Neutrophil (primary cell): ENCODE measurements around the gene TADA2B.

ENCODE experiments used
- H3K27ac ChIP-seq: fragments of 200-600 bp; sonication (generic); 2 replicates; pipeline ENCODE4 v1.5.1; 2016; ENCODE audit warnings: mild to moderate bottlenecking, moderate library complexity
- H3K27me3 ChIP-seq: fragments of 200-600 bp; sonication (generic); 2 replicates; pipeline ENCODE4 v1.6.0; 2016; ENCODE audit warnings: mild to moderate bottlenecking
- H3K36me3 ChIP-seq: fragments of 200-600 bp; sonication (generic); 2 replicates; pipeline ENCODE4 v1.5.1; 2017
- H3K4me1 ChIP-seq, 2 experiments: fragments of 200-600 bp in 1 of 2; sonication (generic) in 1 of 2; 1 replicate in 1 of 2; 2 replicates in 1 of 2; pipeline versions ENCODE4 v1.5.1 to v1.6.1; 2013 to 2016; ENCODE audit warnings: low read depth in 1 of 2, low read length in 1 of 2, mild to moderate bottlenecking in 1 of 2, moderate library complexity in 1 of 2; ENCODE audit not compliant: control insufficient read depth in 1 of 2, insufficient read depth in 1 of 2
- H3K4me3 ChIP-seq, 2 experiments: fragments of 200-600 bp in 1 of 2; sonication (generic) in 1 of 2; 1 replicate in 1 of 2; 2 replicates in 1 of 2; pipeline ENCODE4 v1.5.1; 2013 to 2016; ENCODE audit warnings: low read depth in 1 of 2, low read length in 1 of 2, mild to moderate bottlenecking in 1 of 2, moderate library complexity in 1 of 2
- H3K9me3 ChIP-seq: fragments of 200-600 bp; sonication (generic); 2 replicates; pipeline ENCODE4 v1.5.1; 2016
- TF ChIP-seq, protein P1 (sequence below): fragments of 200-600 bp; sonication (generic); IDR thresholded peaks from 2 replicates; pipeline ENCODE4 v1.5.1; 2016; ENCODE audit warnings: antibody characterized with exemption

The TADA2B gene, protein sequence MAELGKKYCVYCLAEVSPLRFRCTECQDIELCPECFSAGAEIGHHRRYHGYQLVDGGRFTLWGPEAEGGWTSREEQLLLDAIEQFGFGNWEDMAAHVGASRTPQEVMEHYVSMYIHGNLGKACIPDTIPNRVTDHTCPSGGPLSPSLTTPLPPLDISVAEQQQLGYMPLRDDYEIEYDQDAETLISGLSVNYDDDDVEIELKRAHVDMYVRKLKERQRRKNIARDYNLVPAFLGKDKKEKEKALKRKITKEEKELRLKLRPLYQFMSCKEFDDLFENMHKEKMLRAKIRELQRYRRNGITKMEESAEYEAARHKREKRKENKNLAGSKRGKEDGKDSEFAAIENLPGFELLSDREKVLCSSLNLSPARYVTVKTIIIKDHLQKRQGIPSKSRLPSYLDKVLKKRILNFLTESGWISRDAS

DNA sequence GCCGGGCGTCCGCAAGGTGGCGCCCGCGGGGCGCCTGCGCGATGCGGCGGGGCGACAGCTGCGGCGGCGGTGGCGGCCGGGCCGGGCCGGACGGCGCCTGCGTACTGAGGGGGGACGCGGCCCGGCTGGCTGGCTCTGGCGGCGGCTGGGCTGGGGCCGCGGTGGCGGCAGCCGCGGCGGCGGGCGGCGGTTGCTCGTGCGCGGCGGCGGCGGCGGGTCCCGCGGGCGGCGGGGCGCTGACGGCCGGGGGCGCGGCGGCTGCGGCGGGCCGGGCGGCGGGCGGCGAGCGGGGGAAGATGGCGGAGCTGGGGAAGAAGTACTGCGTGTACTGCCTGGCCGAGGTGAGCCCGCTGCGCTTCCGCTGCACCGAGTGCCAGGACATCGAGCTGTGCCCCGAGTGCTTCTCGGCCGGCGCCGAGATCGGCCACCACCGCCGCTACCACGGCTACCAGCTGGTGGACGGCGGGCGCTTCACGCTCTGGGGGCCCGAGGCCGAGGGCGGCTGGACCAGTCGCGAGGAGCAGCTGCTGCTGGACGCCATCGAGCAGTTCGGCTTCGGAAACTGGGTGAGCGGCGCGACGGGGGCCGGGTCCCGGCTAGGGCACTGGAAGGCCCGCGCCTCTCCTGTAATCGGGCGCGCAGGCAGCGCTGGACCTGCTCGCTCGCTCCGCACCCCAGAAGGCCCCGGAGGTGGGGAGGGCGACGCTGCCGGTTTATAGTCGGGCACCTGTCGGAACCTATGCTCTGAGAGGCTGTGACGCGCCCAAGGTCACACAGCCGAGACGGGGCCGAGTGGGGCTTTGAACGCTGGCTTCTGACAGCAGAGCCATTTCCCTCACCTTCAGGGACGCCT lies at the start of gene TADA2B:
TADA2B (plus strand) TSS at position 89 of the 853 bp plus-strand sequence; CDS start at position 297, 208 bp downstream.
- Histone ChIP-seq H3K27me3 (no peaks in the 10 kb centered on the region), H3K4me3 (peak within 1 kb of the TSS; percentile 78 to 98), H3K9me3 (no peaks in the 10 kb centered on the region), H3K27ac (peak within 1 kb of the TSS; percentile 96), H3K36me3 (peaks cover 16% of the 10 kb centered on the region), H3K4me1 (peaks cover 46 to 60% of the 10 kb centered on the region in 2 experiments)
- TF ChIP-seq, protein P1, sequence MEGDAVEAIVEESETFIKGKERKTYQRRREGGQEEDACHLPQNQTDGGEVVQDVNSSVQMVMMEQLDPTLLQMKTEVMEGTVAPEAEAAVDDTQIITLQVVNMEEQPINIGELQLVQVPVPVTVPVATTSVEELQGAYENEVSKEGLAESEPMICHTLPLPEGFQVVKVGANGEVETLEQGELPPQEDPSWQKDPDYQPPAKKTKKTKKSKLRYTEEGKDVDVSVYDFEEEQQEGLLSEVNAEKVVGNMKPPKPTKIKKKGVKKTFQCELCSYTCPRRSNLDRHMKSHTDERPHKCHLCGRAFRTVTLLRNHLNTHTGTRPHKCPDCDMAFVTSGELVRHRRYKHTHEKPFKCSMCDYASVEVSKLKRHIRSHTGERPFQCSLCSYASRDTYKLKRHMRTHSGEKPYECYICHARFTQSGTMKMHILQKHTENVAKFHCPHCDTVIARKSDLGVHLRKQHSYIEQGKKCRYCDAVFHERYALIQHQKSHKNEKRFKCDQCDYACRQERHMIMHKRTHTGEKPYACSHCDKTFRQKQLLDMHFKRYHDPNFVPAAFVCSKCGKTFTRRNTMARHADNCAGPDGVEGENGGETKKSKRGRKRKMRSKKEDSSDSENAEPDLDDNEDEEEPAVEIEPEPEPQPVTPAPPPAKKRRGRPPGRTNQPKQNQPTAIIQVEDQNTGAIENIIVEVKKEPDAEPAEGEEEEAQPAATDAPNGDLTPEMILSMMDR = no peak

DNA sequence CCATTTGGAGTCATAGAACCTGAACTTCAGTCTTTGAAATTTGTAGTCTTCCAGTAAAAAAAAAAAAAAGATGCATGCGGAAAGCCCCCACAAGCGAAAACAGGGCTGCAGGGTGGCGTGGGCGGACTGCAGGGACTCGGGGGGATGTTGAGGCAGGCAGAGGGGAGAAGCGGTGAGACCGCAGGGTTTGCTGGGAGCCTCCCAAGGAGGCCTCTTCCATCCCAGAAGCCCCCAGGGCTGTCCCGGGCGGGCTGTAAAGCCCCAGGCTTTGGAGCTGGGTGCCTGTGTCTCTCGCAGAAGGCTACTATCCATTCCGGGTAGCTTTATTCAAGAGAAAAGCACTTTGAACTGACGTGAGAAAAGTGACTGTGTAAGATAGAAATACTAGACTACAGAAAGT lies 46.7 kb upstream of the TADA2B start:
- Histone ChIP-seq H3K4me1 (peaks cover 27 to 32% of the 10 kb centered on the region in 2 experiments), H3K27ac (no peak overlapping the region), H3K36me3 (peaks cover 78% of the 10 kb centered on the region), H3K4me3 (no peak overlapping the region), H3K27me3 (no peaks in the 10 kb centered on the region), H3K9me3 (no peaks in the 10 kb centered on the region)
- TF ChIP-seq, protein P1 = no peak

GRCh38 chr4:6999172-7000086 lies 43.7 kb upstream of the TADA2B start:
- Histone ChIP-seq H3K27me3 (no peaks in the 10 kb centered on the region), H3K27ac (peak overlapping the region; percentile 76), H3K4me1 (peaks cover 22 to 25% of the 10 kb centered on the region in 2 experiments), H3K36me3 (peaks cover 93% of the 10 kb centered on the region), H3K4me3 (peak overlapping the region in 1 of 2 experiments; percentile 20), H3K9me3 (no peaks in the 10 kb centered on the region)
- TF ChIP-seq, protein P1 = no peak

- H3K4me1 ChIP-seq = peaks cover 22 to 25% of the 10 kb centered on the region in 2 experiments
- H3K27ac ChIP-seq = no peak overlapping the region
- no peak overlapping the region for H3K4me3 ChIP-seq
- H3K27me3 ChIP-seq = no peaks in the 10 kb centered on the region
- H3K9me3 ChIP-seq = no peaks in the 10 kb centered on the region
- TF ChIP-seq, protein P1 = no peak
- peaks cover 93% of the 10 kb centered on the region for H3K36me3 ChIP-seq
Measured at GRCh38 chr4:7000421-7001176, 42.6 kb upstream of the TADA2B start.
